ENCODE results near the gene HTR7. TPM values are rescaled to one million over a fixed set of nuclear protein-coding genes. Genes with fewer than 3 reads are reported as not detected.

The HTR7 gene
- total RNA-seq, 4 donors from 2014 or later = 0.19 to 2.0 (median 0.61) TPM

- ATAC-seq (ENCODE audit: low FRiP score) (no peak), DNase-seq (ENCODE audit: low spot score) (no peak)
- TF ChIP-seq, protein P1, sequence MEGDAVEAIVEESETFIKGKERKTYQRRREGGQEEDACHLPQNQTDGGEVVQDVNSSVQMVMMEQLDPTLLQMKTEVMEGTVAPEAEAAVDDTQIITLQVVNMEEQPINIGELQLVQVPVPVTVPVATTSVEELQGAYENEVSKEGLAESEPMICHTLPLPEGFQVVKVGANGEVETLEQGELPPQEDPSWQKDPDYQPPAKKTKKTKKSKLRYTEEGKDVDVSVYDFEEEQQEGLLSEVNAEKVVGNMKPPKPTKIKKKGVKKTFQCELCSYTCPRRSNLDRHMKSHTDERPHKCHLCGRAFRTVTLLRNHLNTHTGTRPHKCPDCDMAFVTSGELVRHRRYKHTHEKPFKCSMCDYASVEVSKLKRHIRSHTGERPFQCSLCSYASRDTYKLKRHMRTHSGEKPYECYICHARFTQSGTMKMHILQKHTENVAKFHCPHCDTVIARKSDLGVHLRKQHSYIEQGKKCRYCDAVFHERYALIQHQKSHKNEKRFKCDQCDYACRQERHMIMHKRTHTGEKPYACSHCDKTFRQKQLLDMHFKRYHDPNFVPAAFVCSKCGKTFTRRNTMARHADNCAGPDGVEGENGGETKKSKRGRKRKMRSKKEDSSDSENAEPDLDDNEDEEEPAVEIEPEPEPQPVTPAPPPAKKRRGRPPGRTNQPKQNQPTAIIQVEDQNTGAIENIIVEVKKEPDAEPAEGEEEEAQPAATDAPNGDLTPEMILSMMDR (IDR thresholded peaks at IDR 0.05) = no peak
These were observed 51.2 kb downstream of the HTR7 start for GRCh38 chr10:90806677-90807076.

DNA sequence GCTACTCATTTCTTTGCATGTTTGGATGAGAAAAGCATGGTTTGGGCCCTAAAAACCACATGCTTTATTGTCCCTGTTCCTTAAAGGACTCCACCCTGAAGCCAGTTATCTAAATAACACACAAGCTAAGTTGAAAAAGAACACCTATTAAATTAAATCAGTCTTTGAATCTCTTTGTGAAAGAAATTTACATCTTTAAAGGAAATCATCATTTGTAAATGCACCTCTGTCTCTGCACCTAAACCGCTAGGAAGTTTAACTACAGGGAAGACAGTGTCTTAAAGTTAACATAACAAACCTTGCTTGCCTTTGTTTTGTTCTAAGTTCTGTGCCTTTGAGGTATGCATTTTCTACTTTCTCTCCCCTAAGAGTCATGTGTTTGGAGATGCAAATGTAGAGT is 52.6 kb downstream of the HTR7 start:
- DNase-seq (ENCODE audit: low spot score) = no peak
- TF ChIP-seq, protein P1 (IDR thresholded peaks at IDR 0.05) = no peak
- no peak for ATAC-seq (ENCODE audit: low FRiP score)

DNA sequence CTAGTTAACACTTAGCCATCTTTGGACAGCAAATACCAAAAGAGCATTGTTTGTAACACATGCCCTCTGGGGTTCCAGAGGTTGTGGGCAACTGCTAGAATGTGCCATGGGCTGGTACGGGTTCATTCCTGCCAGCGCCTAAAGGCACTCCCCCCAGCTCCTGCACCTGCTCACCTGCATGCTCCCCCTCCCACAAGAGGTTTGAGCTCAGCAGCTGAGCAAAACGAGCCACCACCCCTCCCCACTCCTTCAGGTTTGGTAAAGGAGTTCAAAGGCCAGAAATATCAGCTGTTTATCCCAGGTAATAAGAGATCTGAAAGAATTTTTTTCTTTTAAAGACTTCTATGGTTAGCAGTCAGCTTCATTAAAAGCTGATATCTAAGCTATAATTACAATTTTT is 53.5 kb downstream of the HTR7 start:
- DNase-seq (ENCODE audit: low spot score) (no peak), ATAC-seq (ENCODE audit: low FRiP score) (no peak)
- TF ChIP-seq, protein P1 (IDR thresholded peaks at IDR 0.05) = no peak

DNA sequence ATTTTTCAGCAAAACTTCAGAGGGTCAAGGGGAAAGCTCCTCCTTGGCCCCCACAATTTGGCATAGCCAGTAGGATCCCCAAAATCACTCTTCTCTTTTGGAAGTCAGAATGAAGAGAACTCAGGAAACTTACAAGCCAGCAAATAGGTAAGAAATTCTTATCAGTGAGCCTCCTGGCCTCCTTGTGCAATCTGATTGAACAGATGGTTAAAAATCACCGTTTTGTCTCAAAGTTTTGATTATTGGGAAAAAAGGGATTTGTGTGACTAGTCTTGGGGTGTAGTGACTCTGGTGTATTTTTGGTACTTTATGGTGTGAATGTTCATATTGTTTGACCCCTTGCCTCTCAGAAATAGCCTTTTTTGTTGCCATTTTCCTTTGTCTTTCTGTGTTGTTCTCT is 56.2 kb downstream of the HTR7 start:
- ATAC-seq (ENCODE audit: low FRiP score) (no peak), DNase-seq (ENCODE audit: low spot score) (no peak)
- TF ChIP-seq, protein P1 (IDR thresholded peaks at IDR 0.05) = no peak

- ATAC-seq (ENCODE audit: low FRiP score) = no peak
- TF ChIP-seq, protein P1 (IDR thresholded peaks at IDR 0.05) = no peak
- DNase-seq (ENCODE audit: low spot score) = no peak
These were observed 57.5 kb downstream of the HTR7 start for GRCh38 chr10:90800232-90800796.

GRCh38 chr10:90799172-90799571 is 58.7 kb downstream of the HTR7 start:
- DNase-seq (ENCODE audit: low spot score) = no peak
- ATAC-seq (ENCODE audit: low FRiP score) = no peak
- TF ChIP-seq, protein P1 (IDR thresholded peaks at IDR 0.05) = no peak

DNA sequence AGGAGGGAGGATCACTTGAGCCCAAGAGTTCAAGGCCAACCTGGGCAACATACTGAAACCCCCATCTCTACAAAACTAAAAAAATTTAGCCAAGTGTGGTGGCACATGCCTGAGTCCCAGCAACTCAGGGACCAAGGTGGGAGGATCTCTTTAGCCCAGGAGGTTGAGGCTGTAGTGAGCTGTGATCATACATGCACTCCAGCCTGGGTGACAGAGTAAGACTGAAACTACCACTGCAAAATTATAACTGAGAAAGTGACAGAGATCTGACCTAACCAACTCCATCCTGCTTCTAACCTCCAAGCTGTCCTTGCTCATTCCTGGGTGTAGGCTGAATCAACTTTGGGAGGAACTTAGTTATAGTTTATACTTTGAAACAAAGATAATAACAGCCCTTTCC is 59.4 kb downstream of the HTR7 start:
- no peak for DNase-seq (ENCODE audit: low spot score)
- ATAC-seq (ENCODE audit: low FRiP score) = no peak

More for the DNA sequence above, 59.4 kb downstream of the HTR7 start:
- TF ChIP-seq, protein P1 (IDR thresholded peaks at IDR 0.05) = no peak

Data from omental fat pad (tissue), 4 donors.